HEK293 (cell line): Measurements from ENCODE around the gene LPO.

Experiments
- CTCF ChIA-PET: fragments of 350-600 bp; formaldehyde crosslinking; extraction: SDS; loops from one replicate; lab custom pipeline; 2021; ENCODE audit warnings: antibody characterized with exemption; lab: Yijun Ruan, JAX
- POLR2A ChIA-PET: fragments of 300-600 bp; formaldehyde crosslinking; extraction: SDS; loops from one replicate; lab custom pipeline; 2020; ENCODE audit warnings: antibody characterized with exemption, inconsistent platforms; lab: Yijun Ruan, JAX
- H3K27ac ChIP-seq: fragments of 200-500 bp; sonication (Bioruptor generic); 2 replicates; pipeline ENCODE4 v1.5.1; 2014; ENCODE audit warnings: low read depth, low read length, control low read depth, inconsistent platforms; ENCODE audit errors: extremely low read depth
- H3K36me3 ChIP-seq, 2 experiments: fragments of 200-500 bp in 1 of 2; sonication (Bioruptor generic) in 1 of 2; 1 replicate in 1 of 2; 2 replicates in 1 of 2; pipeline ENCODE4 v1.5.1; 2014 to 2017; ENCODE audit warnings: inconsistent platforms in 2 of 2, low read length in 2 of 2; ENCODE audit not compliant: control insufficient read depth in 2 of 2, insufficient read depth in 1 of 2
- H3K4me1 ChIP-seq: fragments of 200-500 bp; sonication (Bioruptor generic); 2 replicates; pipeline ENCODE4 v1.5.1; 2014; ENCODE audit warnings: mild to moderate bottlenecking, low read length, inconsistent platforms; ENCODE audit not compliant: control insufficient read depth, insufficient read depth
- H3K4me3 ChIP-seq: 2 replicates; pipeline ENCODE4 v1.5.1; 2011; ENCODE audit warnings: low read depth, mild to moderate bottlenecking, control low read depth, low read length, moderate library complexity
- H3K9me3 ChIP-seq: fragments of 200-500 bp; sonication (Bioruptor generic); 2 replicates; pipeline ENCODE4 v1.5.1; 2014; ENCODE audit warnings: low read depth, low read length, inconsistent platforms; ENCODE audit not compliant: control insufficient read depth, insufficient read depth
- EGR2 ChIP-seq: fragments of 450-650 bp; formaldehyde crosslinking; IDR thresholded peaks from 2 replicates; pipeline ENCODE4 v1.5.1; 2016; ENCODE audit warnings: low read depth, missing biosample characterization, missing genetic modification characterization
- INSM2 ChIP-seq: fragments of 450-650 bp; formaldehyde crosslinking; IDR thresholded peaks from 2 replicates; pipeline ENCODE4 v1.5.1; 2016; ENCODE audit warnings: missing biosample characterization, missing genetic modification characterization
- KLF17 ChIP-seq: fragments of 450-650 bp; formaldehyde crosslinking; IDR thresholded peaks from 2 replicates; pipeline ENCODE4 v1.5.1; 2016; ENCODE audit warnings: missing biosample characterization, missing genetic modification characterization
- KLF8 ChIP-seq: fragments of 450-650 bp; formaldehyde crosslinking; IDR thresholded peaks from 2 replicates; pipeline ENCODE4 v1.5.1; 2016; ENCODE audit warnings: missing biosample characterization, missing genetic modification characterization
- KLF9 ChIP-seq: fragments of 450-650 bp; formaldehyde crosslinking; IDR thresholded peaks from 2 replicates; pipeline ENCODE4 v1.5.1; 2016; ENCODE audit warnings: missing biosample characterization, missing genetic modification characterization, low read depth
- PRDM6 ChIP-seq: fragments of 450-650 bp; formaldehyde crosslinking; IDR thresholded peaks from 2 replicates; pipeline ENCODE4 v1.5.1; 2017; ENCODE audit warnings: missing biosample characterization, missing genetic modification characterization
- SP3 ChIP-seq: fragments of 450-650 bp; formaldehyde crosslinking; IDR thresholded peaks from 2 replicates; pipeline ENCODE4 v1.5.1; 2016; ENCODE audit warnings: missing biosample characterization, missing genetic modification characterization
- SP7 ChIP-seq: fragments of 450-650 bp; formaldehyde crosslinking; IDR thresholded peaks from 2 replicates; pipeline ENCODE4 v1.5.1; 2016; ENCODE audit warnings: missing biosample characterization, missing genetic modification characterization
- TRIM28 ChIP-seq: IDR thresholded peaks from 2 replicates; pipeline ENCODE4 v1.6.1; 2011; ENCODE audit warnings: low read length, control low read depth, borderline replicate concordance
- TSHZ1 ChIP-seq: fragments of 450-650 bp; formaldehyde crosslinking; IDR thresholded peaks from 2 replicates; pipeline ENCODE4 v1.5.1; 2016; ENCODE audit warnings: missing biosample characterization, missing genetic modification characterization, borderline replicate concordance
- ZBTB17 ChIP-seq: fragments of 450-650 bp; formaldehyde crosslinking; IDR thresholded peaks from 2 replicates; pipeline ENCODE4 v1.5.1; 2016; ENCODE audit warnings: missing biosample characterization, missing genetic modification characterization
- ZEB2 ChIP-seq: fragments of 450-650 bp; formaldehyde crosslinking; IDR thresholded peaks from 2 replicates; pipeline ENCODE4 v1.5.1; 2016; ENCODE audit warnings: missing biosample characterization, missing genetic modification characterization
- ZNF2 ChIP-seq: fragments of 450-650 bp; formaldehyde crosslinking; IDR thresholded peaks from 2 replicates; pipeline ENCODE4 v1.5.1; 2016; ENCODE audit warnings: missing biosample characterization, missing genetic modification characterization
- ZNF202 ChIP-seq: fragments of 450-650 bp; formaldehyde crosslinking; IDR thresholded peaks from 2 replicates; pipeline ENCODE4 v1.5.1; 2016; ENCODE audit warnings: missing biosample characterization, missing genetic modification characterization, borderline replicate concordance
- ZNF48 ChIP-seq: fragments of 450-650 bp; formaldehyde crosslinking; IDR thresholded peaks from 2 replicates; pipeline ENCODE4 v1.5.1; 2016; ENCODE audit warnings: missing biosample characterization, missing genetic modification characterization
- ZNF510 ChIP-seq: fragments of 450-650 bp; formaldehyde crosslinking; IDR thresholded peaks from 2 replicates; pipeline ENCODE4 v1.5.1; 2018; ENCODE audit warnings: mild to moderate bottlenecking, missing genetic modification characterization, missing biosample characterization; ENCODE audit not compliant: insufficient replicate concordance
- ZNF654 ChIP-seq: fragments of 450-650 bp; formaldehyde crosslinking; IDR thresholded peaks from 2 replicates; pipeline ENCODE4 v1.5.1; 2016; ENCODE audit warnings: low read depth, missing biosample characterization, missing genetic modification characterization
- ZNF677 ChIP-seq: fragments of 450-650 bp; IDR thresholded peaks from 2 replicates; pipeline ENCODE4 v1.5.0; 2018; ENCODE audit warnings: missing biosample characterization, mild to moderate bottlenecking, missing genetic modification characterization, moderate library complexity
- ZNF707 ChIP-seq: fragments of 450-650 bp; formaldehyde crosslinking; IDR thresholded peaks from 2 replicates; pipeline ENCODE4 v1.5.1; 2016; ENCODE audit warnings: missing biosample characterization, missing genetic modification characterization

Gene LPO

GRCh38 chr17:58312021-58312630 lies 73.7 kb downstream of the LPO start (continued):
- TF ChIP-seq ZNF510 (tag by site-specific recombination) (no peak), KLF9 (no peak), INSM2 (tag by site-specific recombination) (no peak), EGR2 (tag by site-specific recombination) (peak; percentile 73), ZNF707 (tag by site-specific recombination) (no peak)
- TF ChIP-seq, all 188 proteins: peak for 3

GRCh38 chr17:58312829-58313228 lies 74.4 kb downstream of the LPO start:
- no peaks in the 10 kb centered on the region for H3K36me3 ChIP-seq
- peaks cover 8% of the 10 kb centered on the region for H3K4me1 ChIP-seq
- H3K4me3 ChIP-seq = no peak overlapping the region
- H3K27ac ChIP-seq = no peak overlapping the region
- POLR2A ChIA-PET = interaction anchor here (0.6 kb wide), 1 partner anchor 32 kb away, joined by 3 read pairs; no protein-coding TSS in a partner anchor
- CTCF ChIA-PET = interaction anchor here (3.6 to 8.0 kb wide), 2 partner anchors 9 to 137 kb away, joined by 26 to 189 read pairs; no protein-coding TSS in a partner anchor
- TF ChIP-seq ZNF677 (tag by site-specific recombination) = no peak
- peak; percentile 23; the same call in 1 of the 2 replicates for TF ChIP-seq ZNF654 (tag by site-specific recombination)
- no peaks in the 10 kb centered on the region for H3K9me3 ChIP-seq

GRCh38 chr17:58313815-58314705 lies 75.7 kb downstream of the LPO start:
- Histone ChIP-seq H3K4me1 (peaks cover 9% of the 10 kb centered on the region), H3K4me3 (no peak overlapping the region), H3K36me3 (no peaks in the 10 kb centered on the region), H3K9me3 (no peaks in the 10 kb centered on the region), H3K27ac (peak overlapping the region; percentile 43)
- CTCF ChIA-PET = interaction anchor here (0.8 to 8.0 kb wide), 5 partner anchors 10 to 695 kb away, joined by 3 to 189 read pairs (median 26); partner anchors contain the start of gene RNF43
- POLR2A ChIA-PET = no interaction called here
- TF ChIP-seq TSHZ1 = peak; percentile 89
- TF ChIP-seq ZNF202 (tag by site-specific recombination) = no peak
- TF ChIP-seq PRDM6 (tag by site-specific recombination) = 0 out of 2 replicates have a peak, but pooled peaks have one; percentile 53
- peak; percentile 83 for TF ChIP-seq SP7 (tag by site-specific recombination)
- TF ChIP-seq SP3 = 0 out of 2 replicates have a peak, but pooled peaks have one; percentile 24
- peak; percentile 39 for TF ChIP-seq ZBTB17
- peak; percentile 41; the same call in 1 of the 2 replicates for TF ChIP-seq ZEB2 (tag by site-specific recombination)
- no peak for TF ChIP-seq ZNF2
- no peak for TF ChIP-seq ZNF48 (tag by site-specific recombination)
- 0 out of 2 replicates have a peak, but pooled peaks have one; percentile 33 for TF ChIP-seq KLF17 (tag by site-specific recombination)
- TF ChIP-seq KLF8 (tag by site-specific recombination) = peak; percentile 16; the same call in 1 of the 2 replicates
- TF ChIP-seq EGR2 (tag by site-specific recombination) = no peak
- 0 out of 2 replicates have a peak, but pooled peaks have one; percentile 32 for TF ChIP-seq TRIM28
